ENCODE data around the gene DAAM2.

The DAAM2 gene

GRCh38 chr6:39791850-39792539, at the start of gene DAAM2:
TSS of gene DAAM2 (plus strand) at chr6:39792376. CDS start at chr6:39856303, 63,927 bp downstream.
- H3K4me1 Mint-ChIP-seq (ENCODE audit: low read depth) = peaks cover 1% of the 10 kb centered on the region
- H3K4me3 Mint-ChIP-seq = no peak within 1 kb of the TSS
- no peaks in the 10 kb centered on the region for H3K36me3 Mint-ChIP-seq (ENCODE audit: low read depth)
- H3K27me3 Mint-ChIP-seq (ENCODE audit: low read depth) = peaks cover 43% of the 10 kb centered on the region
- no peak within 1 kb of the TSS for H3K27ac Mint-ChIP-seq
- no peaks in the 10 kb centered on the region for H3K9me3 Mint-ChIP-seq
- no peak for DNase-seq (ENCODE audit: low spot score)

GRCh38 chr6:39746795-39747194, 45.4 kb upstream of the DAAM2 start:
- DNase-seq (ENCODE audit: low spot score) = no peak
- no peaks in the 10 kb centered on the region for H3K4me1 Mint-ChIP-seq (ENCODE audit: low read depth)

DNA sequence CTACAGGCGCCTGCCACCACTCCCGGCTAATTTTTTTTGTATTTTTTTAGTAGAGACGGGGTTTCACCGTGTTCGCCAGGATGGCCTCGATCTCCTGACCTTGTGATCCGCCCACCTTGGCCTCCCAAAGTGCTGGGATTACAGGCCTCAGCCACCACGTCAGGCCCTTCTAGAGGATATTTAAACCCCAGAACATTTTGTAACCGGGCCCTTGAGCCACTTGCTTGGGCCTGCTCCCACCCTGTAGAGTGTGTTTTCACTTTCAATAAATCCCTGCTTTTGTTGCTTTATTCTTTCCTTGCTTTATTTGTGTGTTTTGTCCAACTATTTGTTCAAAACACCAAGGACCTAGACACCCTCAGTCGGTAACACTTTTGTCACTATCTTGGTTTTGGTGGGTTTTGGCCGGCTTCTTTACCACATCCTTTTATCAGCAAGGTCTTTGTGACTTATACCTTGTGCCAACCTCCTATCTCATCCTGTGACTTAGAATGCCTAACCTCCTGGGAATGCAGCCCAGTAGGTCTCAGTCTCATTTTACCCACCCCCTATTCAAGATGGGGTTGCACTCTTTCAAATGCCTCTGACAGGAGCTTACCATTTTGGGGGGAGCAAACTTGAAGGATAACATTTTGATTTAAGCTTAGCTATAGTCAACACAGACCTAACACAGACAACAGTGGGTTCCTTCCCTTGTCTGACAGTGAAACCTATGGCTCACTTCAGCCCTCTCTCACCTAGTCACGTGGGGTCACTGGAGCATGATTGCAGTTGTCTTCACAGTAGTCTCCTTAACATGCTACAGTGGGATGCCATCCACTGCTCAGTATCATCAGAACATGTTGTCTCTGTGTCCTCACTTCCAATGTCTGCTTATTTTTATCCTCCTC, 39.1 kb upstream of the DAAM2 start:
- Mint-ChIP-seq H3K4me3 (no peak overlapping the region), H3K9me3 (no peaks in the 10 kb centered on the region), H3K4me1 (ENCODE audit: low read depth) (no peaks in the 10 kb centered on the region), H3K36me3 (ENCODE audit: low read depth) (no peaks in the 10 kb centered on the region), H3K27ac (no peak overlapping the region), H3K27me3 (ENCODE audit: low read depth) (peaks cover 10% of the 10 kb centered on the region)
- DNase-seq (ENCODE audit: low spot score) = no peak

More at GRCh38 chr6:39746795-39747194, 45.4 kb upstream of the DAAM2 start:
- Mint-ChIP-seq H3K9me3 (no peaks in the 10 kb centered on the region), H3K27me3 (ENCODE audit: low read depth) (no peaks in the 10 kb centered on the region), H3K36me3 (ENCODE audit: low read depth) (no peaks in the 10 kb centered on the region), H3K27ac (no peak overlapping the region), H3K4me3 (no peak overlapping the region)

- peaks cover 10% of the 10 kb centered on the region for H3K27me3 Mint-ChIP-seq (ENCODE audit: low read depth)
- H3K4me1 Mint-ChIP-seq (ENCODE audit: low read depth) = no peaks in the 10 kb centered on the region
- no peak overlapping the region for H3K4me3 Mint-ChIP-seq
- DNase-seq (ENCODE audit: low spot score) = no peak
- H3K9me3 Mint-ChIP-seq = no peaks in the 10 kb centered on the region
- no peaks in the 10 kb centered on the region for H3K36me3 Mint-ChIP-seq (ENCODE audit: low read depth)
- no peak overlapping the region for H3K27ac Mint-ChIP-seq
Measured at GRCh38 chr6:39753725-39754045, 38.5 kb upstream of the DAAM2 start.

- Mint-ChIP-seq H3K9me3 (no peaks in the 10 kb centered on the region), H3K27ac (no peak overlapping the region), H3K36me3 (ENCODE audit: low read depth) (no peaks in the 10 kb centered on the region), H3K4me3 (no peak overlapping the region), H3K4me1 (ENCODE audit: low read depth) (no peaks in the 10 kb centered on the region), H3K27me3 (ENCODE audit: low read depth) (peaks cover 13% of the 10 kb centered on the region)
- no peak for DNase-seq (ENCODE audit: low spot score)
Measured at GRCh38 chr6:39754514-39755115, 37.6 kb upstream of the DAAM2 start.

GRCh38 chr6:39755231-39755630, 36.9 kb upstream of the DAAM2 start:
- Mint-ChIP-seq H3K36me3 (ENCODE audit: low read depth) (no peaks in the 10 kb centered on the region), H3K4me1 (ENCODE audit: low read depth) (no peaks in the 10 kb centered on the region), H3K27me3 (ENCODE audit: low read depth) (peaks cover 13% of the 10 kb centered on the region), H3K27ac (no peak overlapping the region), H3K9me3 (no peaks in the 10 kb centered on the region), H3K4me3 (no peak overlapping the region)
- no peak for DNase-seq (ENCODE audit: low spot score)

DNA sequence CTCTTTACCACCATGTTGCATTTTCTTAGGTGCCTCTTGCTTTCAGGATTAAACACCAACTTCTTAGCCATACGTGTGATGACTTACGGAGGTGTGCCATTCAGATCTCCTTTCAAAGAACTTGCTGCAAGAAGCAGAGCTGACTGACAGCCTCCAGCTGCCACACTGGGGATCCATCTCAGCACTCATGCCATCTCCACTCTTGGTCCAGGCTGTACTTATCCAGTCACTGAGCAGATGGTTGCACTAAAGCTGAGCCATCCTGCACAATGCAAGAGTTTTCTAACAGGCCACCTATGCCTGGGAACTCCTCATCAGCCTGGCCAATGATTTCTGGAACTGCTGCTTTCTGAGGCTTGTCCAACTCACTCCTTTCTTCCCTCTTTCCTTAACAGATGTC, 35.6 kb upstream of the DAAM2 start:
- no peak overlapping the region for H3K4me3 Mint-ChIP-seq
- H3K4me1 Mint-ChIP-seq (ENCODE audit: low read depth) = no peaks in the 10 kb centered on the region
- no peak for DNase-seq (ENCODE audit: low spot score)
- no peaks in the 10 kb centered on the region for H3K9me3 Mint-ChIP-seq
- H3K27ac Mint-ChIP-seq = no peak overlapping the region
- H3K27me3 Mint-ChIP-seq (ENCODE audit: low read depth) = peaks cover 13% of the 10 kb centered on the region
- no peaks in the 10 kb centered on the region for H3K36me3 Mint-ChIP-seq (ENCODE audit: low read depth)

DNA sequence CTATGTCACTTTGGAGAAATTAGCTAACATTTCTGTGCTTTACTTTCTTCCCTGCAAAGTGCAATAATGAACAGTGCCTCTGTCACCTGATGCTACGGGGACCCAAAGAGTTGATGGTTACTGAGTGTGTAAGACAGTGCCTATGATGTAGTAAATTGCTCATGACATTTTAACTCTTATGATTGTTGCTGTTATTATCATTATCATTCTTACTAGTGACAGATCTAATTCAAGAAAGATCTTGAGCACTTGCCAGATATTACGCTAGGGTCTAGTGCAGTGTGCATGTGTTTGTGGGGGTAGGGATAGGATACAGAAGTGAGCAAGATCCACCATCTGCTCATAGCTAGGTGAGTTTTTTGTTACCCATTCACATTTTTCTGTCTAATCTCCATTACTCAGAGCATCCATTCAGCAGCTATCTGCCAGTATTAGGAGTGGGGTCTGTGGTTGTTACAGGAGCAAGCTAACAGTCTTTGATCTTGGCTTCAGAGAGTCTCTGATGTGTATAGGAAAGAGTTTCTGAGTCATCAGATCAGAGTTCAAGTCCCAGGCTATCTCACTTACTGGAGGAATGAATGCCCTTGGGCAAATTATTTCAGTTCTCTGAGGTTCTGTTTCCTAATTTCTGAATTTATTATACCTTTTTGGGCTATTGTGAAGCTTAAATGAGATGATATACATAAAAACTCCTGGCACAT, 33.1 kb upstream of the DAAM2 start:
- no peak for DNase-seq (ENCODE audit: low spot score)
- Mint-ChIP-seq H3K4me1 (ENCODE audit: low read depth) (no peaks in the 10 kb centered on the region), H3K27me3 (ENCODE audit: low read depth) (peaks cover 10% of the 10 kb centered on the region), H3K36me3 (ENCODE audit: low read depth) (no peaks in the 10 kb centered on the region), H3K9me3 (no peaks in the 10 kb centered on the region), H3K27ac (no peak overlapping the region), H3K4me3 (no peak overlapping the region)

DNA sequence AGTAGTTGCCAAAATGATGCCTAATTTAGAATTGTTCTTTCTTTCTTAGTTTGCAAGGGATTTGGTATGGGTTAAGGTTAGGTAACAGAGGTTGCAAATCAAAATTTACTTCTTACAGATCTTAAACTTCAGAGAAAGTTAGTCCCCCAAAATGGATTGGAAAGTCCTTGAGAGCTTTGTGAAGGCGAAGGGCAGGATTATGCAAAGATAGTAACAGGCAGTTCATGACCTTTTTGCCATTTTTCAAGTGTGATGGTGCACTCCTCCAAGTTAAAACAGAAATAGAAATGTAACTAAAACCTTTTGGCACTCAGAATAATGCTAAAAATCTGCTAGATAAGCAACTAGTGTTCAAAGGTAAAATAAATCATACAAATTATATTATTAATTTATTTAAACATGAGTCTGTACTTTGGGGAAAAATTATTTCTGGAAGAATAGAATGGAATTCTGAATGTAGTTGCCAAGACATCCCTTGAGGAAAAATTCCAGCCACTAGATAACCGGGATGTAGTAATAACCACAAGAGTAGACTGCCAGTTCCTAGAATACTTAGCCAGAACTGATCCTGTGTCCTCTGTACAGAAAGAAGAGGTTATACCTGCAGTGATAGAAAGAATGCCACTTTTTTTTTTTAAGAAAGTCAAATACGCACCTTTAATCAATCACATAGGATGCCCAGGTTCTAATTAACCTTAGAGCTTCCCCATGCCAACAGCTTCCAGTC, 31.8 kb upstream of the DAAM2 start:
- H3K27me3 Mint-ChIP-seq (ENCODE audit: low read depth) = peaks cover 3% of the 10 kb centered on the region
- H3K4me3 Mint-ChIP-seq = no peak overlapping the region
- no peaks in the 10 kb centered on the region for H3K4me1 Mint-ChIP-seq (ENCODE audit: low read depth)
- no peaks in the 10 kb centered on the region for H3K9me3 Mint-ChIP-seq
- H3K27ac Mint-ChIP-seq = no peak overlapping the region
- DNase-seq (ENCODE audit: low spot score) = no peak
- no peaks in the 10 kb centered on the region for H3K36me3 Mint-ChIP-seq (ENCODE audit: low read depth)

- Mint-ChIP-seq H3K9me3 (no peaks in the 10 kb centered on the region), H3K4me1 (ENCODE audit: low read depth) (no peaks in the 10 kb centered on the region), H3K27ac (no peak overlapping the region), H3K36me3 (ENCODE audit: low read depth) (no peaks in the 10 kb centered on the region), H3K4me3 (no peak overlapping the region), H3K27me3 (ENCODE audit: low read depth) (peaks cover 3% of the 10 kb centered on the region)
- DNase-seq (ENCODE audit: low spot score) = no peak
Measured at GRCh38 chr6:39765508-39766065, 26.6 kb upstream of the DAAM2 start.

- Mint-ChIP-seq H3K27me3 (ENCODE audit: low read depth) (peaks cover 3% of the 10 kb centered on the region), H3K27ac (no peak overlapping the region), H3K9me3 (no peaks in the 10 kb centered on the region), H3K4me1 (ENCODE audit: low read depth) (no peaks in the 10 kb centered on the region), H3K36me3 (ENCODE audit: low read depth) (no peaks in the 10 kb centered on the region), H3K4me3 (no peak overlapping the region)
- no peak for DNase-seq (ENCODE audit: low spot score)
Measured at GRCh38 chr6:39769012-39769411, 23.2 kb upstream of the DAAM2 start.

GRCh38 chr6:39770446-39770845, 21.7 kb upstream of the DAAM2 start:
- Mint-ChIP-seq H3K36me3 (ENCODE audit: low read depth) (no peaks in the 10 kb centered on the region), H3K27ac (no peak overlapping the region), H3K4me1 (ENCODE audit: low read depth) (no peaks in the 10 kb centered on the region), H3K27me3 (ENCODE audit: low read depth) (peaks cover 3% of the 10 kb centered on the region), H3K9me3 (no peaks in the 10 kb centered on the region), H3K4me3 (no peak overlapping the region)
- DNase-seq (ENCODE audit: low spot score) = no peak

DNA sequence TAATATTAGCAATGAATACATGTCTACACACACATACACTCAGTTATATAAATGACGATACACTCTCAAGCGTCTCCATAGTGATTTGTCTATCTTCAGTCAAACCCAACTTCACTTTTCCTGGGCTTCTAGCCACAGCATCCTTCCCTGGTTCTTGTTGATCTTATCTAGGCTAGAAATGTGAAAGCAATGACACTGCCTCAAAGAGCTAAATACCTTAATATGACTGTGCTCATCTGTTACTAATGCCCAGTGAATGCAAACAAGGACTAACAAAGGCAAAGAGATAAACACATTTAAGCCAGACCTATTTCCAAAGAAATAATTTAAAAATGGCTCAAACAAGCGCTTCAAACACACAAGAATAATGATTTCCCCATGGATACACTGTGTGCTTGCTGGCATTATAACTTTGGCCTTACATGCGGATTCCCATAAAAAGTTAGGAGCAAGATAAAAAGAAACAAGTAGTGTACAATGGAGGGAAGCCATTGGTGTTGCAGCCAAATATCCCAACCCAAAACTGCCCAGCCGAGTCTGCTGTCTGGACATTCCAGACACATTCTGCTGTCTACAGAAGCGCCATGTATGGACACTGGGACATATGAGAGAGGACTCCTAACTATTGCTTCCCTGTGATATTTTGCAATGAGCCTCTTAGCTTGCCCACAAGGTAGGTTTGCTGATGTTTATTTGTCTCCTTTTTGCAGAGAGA, 19.5 kb upstream of the DAAM2 start:
- no peak for DNase-seq (ENCODE audit: low spot score)
- H3K4me1 Mint-ChIP-seq (ENCODE audit: low read depth) = no peaks in the 10 kb centered on the region
- H3K4me3 Mint-ChIP-seq = no peak overlapping the region
- no peak overlapping the region for H3K27ac Mint-ChIP-seq
- H3K27me3 Mint-ChIP-seq (ENCODE audit: low read depth) = no peaks in the 10 kb centered on the region
- H3K9me3 Mint-ChIP-seq = no peaks in the 10 kb centered on the region
- no peaks in the 10 kb centered on the region for H3K36me3 Mint-ChIP-seq (ENCODE audit: low read depth)
